Adrenal gland (tissue), 12 donors: ENCODE data around the gene CADM1. TPM values are rescaled to one million over a fixed set of nuclear protein-coding genes. Genes with fewer than 3 reads are reported as not detected.

ENCODE experiments used
- DNase-seq, 7 donors: peaks; one replicate each; pipeline ENCODE4 v3.0.0-alpha.2; 2019 to 2020
- H3K27ac ChIP-seq, 5 donors: fragments of 200-600 bp; sonication (generic) in 4 of 5; 1 replicate in 3 of 5; 2 replicates in 2 of 5; pipeline versions ENCODE4 v1.5.1 to v1.8.0; 2016 to 2020; ENCODE audit warnings: mild to moderate bottlenecking in 1 of 5
- H3K27me3 ChIP-seq: fragments of 200-600 bp; 2 replicates; pipeline ENCODE4 v1.8.0; 2021
- H3K36me3 ChIP-seq, 2 donors: fragments of 200-600 bp; replicated peaks in 1 of 2; 1 replicate in 1 of 2; 2 replicates in 1 of 2; pipeline versions ENCODE4 v1.5.1 to v1.8.0; 2018 to 2022
- H3K4me1 ChIP-seq, 2 donors: fragments of 200-600 bp; replicated peaks in 1 of 2; 1 replicate in 1 of 2; 2 replicates in 1 of 2; pipeline versions ENCODE4 v1.5.1 to v1.8.0; 2018 to 2021
- H3K4me3 ChIP-seq, 4 donors: fragments of 200-600 bp; sonication (generic) in 3 of 4; one replicate each; pipeline ENCODE4 v1.5.1; 2016 to 2018
- H3K9me3 ChIP-seq, 3 donors: fragments of 200-600 bp; sonication (generic) in 1 of 3; replicated peaks in 1 of 3; 1 replicate in 2 of 3; 2 replicates in 1 of 3; pipeline versions ENCODE4 v1.5.1 to v1.8.0; 2016 to 2021
- CTCF ChIP-seq, 6 experiments: fragments of 450-650 bp in 4 of 6; fragments of 200-600 bp in 2 of 6; sonication (generic) in 1 of 6; IDR thresholded peaks; 1 replicate in 5 of 6; 2 replicates in 1 of 6; pipeline versions ENCODE4 v1.5.1 to v1.8.0; 2016 to 2021; ENCODE audit warnings: antibody characterized with exemption in 6 of 6, mild to moderate bottlenecking in 2 of 6, moderate library complexity in 1 of 6
- POLR2A ChIP-seq, 2 donors: fragments of 450-650 bp; IDR thresholded peaks; one replicate each; pipeline ENCODE4 v1.6.1; 2017; ENCODE audit warnings: antibody characterized with exemption in 2 of 2, mild to moderate bottlenecking in 2 of 2, moderate library complexity in 1 of 2
- WGBS, 4 donors: extraction: QIAGEN DNeasy Blood & Tissue Kit in 2 of 4; methylation state at CpG; one replicate each; pipeline versions ENCODE4 v1.1.5 to v1.1.7; 2013 to 2017; 5-methylcytosine and 5-hydroxymethylcytosine counted together
- intact Hi-C, 2 donors: fragments of 100-400 bp; cut with DNase I; formaldehyde crosslinking; loops; one replicate each; pipeline versions ENCODE4 v1.14.1 to v1.15.0; 2022 to 2023
- polyA plus RNA-seq, 3 donors: library from polyadenylated mRNA; stranded (reverse); fragments of 200-250 nt in 2 of 3; fragments of 350-450 nt in 1 of 3; fragmentation: Illumina TruSeq in 1 of 3; extraction: RNeasy Lipid Tissue Mini Kit (QIAGEN cat#74804) in 1 of 3; gene quantifications; one replicate each; pipeline ENCODE4 v1.2.3, GENCODE V29; 2013 to 2014
- total RNA-seq, 9 donors: library from RNA; depleted of rRNA in 4 of 9; stranded (reverse); fragments of >200 nt in 4 of 9; fragments of 120-200 nt in 1 of 9; fragmentation: NEBNext Ultra II Directional in 1 of 9; extraction: Animal tissue kit (Norgen Biotek cat#: 25700) in 1 of 9; gene quantifications; one replicate each; pipeline versions ENCODE4 v1.1.0 to v1.2.4, GENCODE V29; 2013 to 2023
- donor health status: healthy with polysubstance abuse.
- donor health status: Bipolar disorder and iron deficiency.
- donor health status: DM: yes; HTN: yes; CAD: no.
- donor health status: DM: no; HTN: no; CAD: no.
- donor health status: DM: no; HTN: no; CAD: no.
- donor health status: DM: yes; HTN: yes; CAD: no.

Gene CADM1
- total and polyA plus RNA-seq, 12 donors: 21.6 to 256 (median 39.8) TPM

- DNase-seq: no peak
- H3K4me1 ChIP-seq: peaks cover 0 to 6% of the 10 kb centered on the region in 2 donors
- no peaks in the 10 kb centered on the region for H3K27me3 ChIP-seq
- TF ChIP-seq POLR2A (IDR thresholded peaks at IDR 0.05) (no peak), CTCF (IDR thresholded peaks at IDR 0.05) (no peak)
- intact Hi-C loops: loop anchor here in 1 of 2 donors (10.0 kb wide), 1 partner anchor 903 kb away; no protein-coding TSS in a partner anchor
- H3K27ac ChIP-seq: no peak overlapping the region
- 83 to 90% (median 90%) methylated on average over 6 of the region's 6 CpGs for WGBS, 4 donors
- H3K4me3 ChIP-seq: no peak overlapping the region
- H3K9me3 ChIP-seq: no peaks in the 10 kb centered on the region
- H3K36me3 ChIP-seq: no peaks in the 10 kb centered on the region
Measured at GRCh38 chr11:115321605-115322289, 182.5 kb downstream of the CADM1 start.

- no peaks in the 10 kb centered on the region for H3K9me3 ChIP-seq
- no peak overlapping the region for H3K4me3 ChIP-seq
- H3K36me3 ChIP-seq: no peaks in the 10 kb centered on the region
- no peak overlapping the region for H3K27ac ChIP-seq
- intact Hi-C loops: no loop called here
- H3K27me3 ChIP-seq: no peaks in the 10 kb centered on the region
- DNase-seq: no peak
- 76 to 90% (median 80%) methylated on average over 6 of the region's 6 CpGs for WGBS, 4 donors
- TF ChIP-seq CTCF (IDR thresholded peaks at IDR 0.05) (no peak), POLR2A (IDR thresholded peaks at IDR 0.05) (no peak)
- peaks cover 0 to 13% of the 10 kb centered on the region in 2 donors for H3K4me1 ChIP-seq
Measured at GRCh38 chr11:115317277-115318185, 186.7 kb downstream of the CADM1 start.

GRCh38 chr11:115316696-115317095, 187.5 kb downstream of the CADM1 start:
- H3K27me3 ChIP-seq: no peaks in the 10 kb centered on the region
- 82 to 92% (median 82%) methylated on average over 5 of the region's 5 CpGs for WGBS, 4 donors
- H3K9me3 ChIP-seq: no peaks in the 10 kb centered on the region
- no peak overlapping the region for H3K27ac ChIP-seq
- no peak for DNase-seq
- peaks cover 0 to 13% of the 10 kb centered on the region in 2 donors for H3K4me1 ChIP-seq
- TF ChIP-seq POLR2A (IDR thresholded peaks at IDR 0.05) (no peak), CTCF (IDR thresholded peaks at IDR 0.05) (no peak)
- H3K4me3 ChIP-seq: no peak overlapping the region
- intact Hi-C loops: no loop called here
- H3K36me3 ChIP-seq: no peaks in the 10 kb centered on the region

- Histone ChIP-seq H3K4me3 (no peak overlapping the region), H3K27ac (no peak overlapping the region), H3K9me3 (no peaks in the 10 kb centered on the region), H3K27me3 (no peaks in the 10 kb centered on the region), H3K4me1 (peaks cover 0 to 13% of the 10 kb centered on the region in 2 donors), H3K36me3 (no peaks in the 10 kb centered on the region)
- TF ChIP-seq CTCF (IDR thresholded peaks at IDR 0.05) (no peak), POLR2A (IDR thresholded peaks at IDR 0.05) (no peak)
- 69 to 78% (median 75%) methylated on average over 3 of the region's 3 CpGs for WGBS, 4 donors
- DNase-seq: no peak
- intact Hi-C loops: no loop called here
Measured at GRCh38 chr11:115314330-115314920, 189.8 kb downstream of the CADM1 start.
